ENCODE measurements around the gene MAST4. TPM values are rescaled to one million over a fixed set of nuclear protein-coding genes. Genes with fewer than 3 reads are reported as not detected.
A peak's percentile ranks its signal among the peaks of the same experiment; 100 is the strongest.

MAST4 gene
- total RNA-seq, 5 donors from 2014 or later (not counting 1 experiment from before 2014, with no cell fraction given), result 26.1 to 35.5 (median 32.0) TPM

DNA sequence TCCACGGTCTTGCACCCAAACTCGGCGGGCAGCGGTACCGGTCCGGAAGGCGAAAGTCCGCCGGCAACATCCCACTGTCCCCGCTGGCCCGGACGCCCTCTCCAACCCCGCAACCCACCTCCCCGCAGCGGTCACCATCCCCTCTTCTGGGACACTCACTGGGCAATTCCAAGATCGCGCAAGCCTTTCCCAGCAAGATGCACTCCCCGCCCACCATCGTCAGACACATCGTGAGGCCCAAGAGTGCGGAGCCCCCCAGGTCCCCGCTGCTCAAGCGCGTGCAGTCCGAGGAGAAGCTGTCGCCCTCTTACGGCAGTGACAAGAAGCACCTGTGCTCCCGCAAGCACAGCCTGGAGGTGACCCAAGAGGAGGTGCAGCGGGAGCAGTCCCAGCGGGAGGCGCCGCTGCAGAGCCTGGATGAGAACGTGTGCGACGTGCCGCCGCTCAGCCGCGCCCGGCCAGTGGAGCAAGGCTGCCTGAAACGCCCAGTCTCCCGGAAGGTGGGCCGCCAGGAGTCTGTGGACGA, 567.1 kb downstream of the MAST4 start:
- Mint-ChIP-seq H3K27me3 (no peaks in the 10 kb centered on the region), H3K4me1 (peaks cover 83 to 92% (median 84%) of the 10 kb centered on the region in 3 donors), H3K27ac (peak overlapping the region; percentile 94 to 95), H3K9me3 (no peaks in the 10 kb centered on the region), H3K4me3 (peak overlapping the region in 2 of 3 donors; percentile 84 to 87), H3K36me3 (peaks cover 32% of the 10 kb centered on the region)
- ATAC-seq (replicated peaks in 1 of 4) (no peak), DNase-seq (no peak)
- 97% methylated on average over 43 of the region's 44 CpGs for WGBS (ENCODE audit: insufficient coverage)
- Histone ChIP-seq H3K9me3 (no peaks in the 10 kb centered on the region), H3K4me3 (ENCODE audit: control insufficient read depth in 1 of 2, extremely low read depth in 1 of 2, low read length in 1 of 2) (peak overlapping the region in 1 of 2 donors; percentile 72), H3K4me1 (ENCODE audit: control insufficient read depth in 1 of 2, extremely low read depth in 1 of 2, insufficient read depth in 2 of 2, low read length in 2 of 2) (peaks cover 53 to 70% of the 10 kb centered on the region in 2 experiments), H3K27me3 (replicated peaks in 1 of 2; ENCODE audit: control insufficient read depth in 2 of 2, extremely low read depth in 1 of 2, insufficient read depth in 2 of 2, low read length in 1 of 2) (no peaks in the 10 kb centered on the region), H3K36me3 (ENCODE audit: control insufficient read depth in 2 of 2, extremely low read depth in 1 of 2, insufficient read depth in 1 of 2, low read length in 1 of 2) (peaks cover 19 to 21% of the 10 kb centered on the region in 2 donors), H3K27ac (ENCODE audit: low read length) (peak overlapping the region; percentile 95)
- CTCF ChIA-PET, result interaction anchor here (0.8 to 6.2 kb wide), 8 partner anchors 17 to 83 kb away, joined by 3 to 119 read pairs (median 5); no protein-coding TSS in a partner anchor
- POLR2A ChIA-PET, result no interaction called here

DNA sequence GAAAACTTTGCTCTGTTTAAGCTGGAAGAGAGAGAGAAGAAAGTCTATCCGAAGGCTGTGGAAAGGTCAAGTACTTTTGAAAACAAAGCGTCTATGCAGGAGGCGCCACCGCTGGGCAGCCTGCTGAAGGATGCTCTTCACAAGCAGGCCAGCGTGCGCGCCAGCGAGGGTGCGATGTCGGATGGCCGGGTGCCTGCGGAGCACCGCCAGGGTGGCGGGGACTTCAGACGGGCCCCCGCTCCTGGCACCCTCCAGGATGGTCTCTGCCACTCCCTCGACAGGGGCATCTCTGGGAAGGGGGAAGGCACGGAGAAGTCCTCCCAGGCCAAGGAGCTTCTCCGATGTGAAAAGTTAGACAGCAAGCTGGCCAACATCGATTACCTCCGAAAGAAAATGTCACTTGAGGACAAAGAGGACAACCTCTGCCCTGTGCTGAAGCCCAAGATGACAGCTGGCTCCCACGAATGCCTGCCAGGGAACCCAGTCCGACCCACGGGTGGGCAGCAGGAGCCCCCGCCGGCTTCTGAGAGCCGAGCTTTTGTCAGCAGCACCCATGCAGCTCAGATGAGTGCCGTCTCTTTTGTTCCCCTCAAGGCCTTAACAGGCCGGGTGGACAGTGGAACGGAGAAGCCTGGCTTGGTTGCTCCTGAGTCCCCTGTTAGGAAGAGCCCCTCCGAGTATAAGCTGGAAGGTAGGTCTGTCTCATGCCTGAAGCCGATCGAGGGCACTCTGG, 567.8 kb downstream of the MAST4 start:
- Mint-ChIP-seq H3K4me1 (peaks cover 80 to 92% (median 84%) of the 10 kb centered on the region in 3 donors), H3K27ac (peak overlapping the region; percentile 99), H3K9me3 (no peaks in the 10 kb centered on the region), H3K27me3 (no peaks in the 10 kb centered on the region), H3K36me3 (peaks cover 32% of the 10 kb centered on the region), H3K4me3 (peak overlapping the region; percentile 39 to 87 (median 84))
- no peak for DNase-seq
- ChIA-PET CTCF (interaction anchor here (1.2 to 6.2 kb wide), 2 partner anchors 43 to 44 kb away, joined by 5 to 119 read pairs; no protein-coding TSS in a partner anchor), POLR2A (interaction anchor here (0.7 kb wide), 2 partner anchors 51 to 331 kb away, joined by 3 read pairs; no protein-coding TSS in a partner anchor)
- H3K4me1 ChIP-seq (ENCODE audit: control insufficient read depth in 1 of 2, extremely low read depth in 1 of 2, insufficient read depth in 2 of 2, low read length in 2 of 2), result peaks cover 51 to 66% of the 10 kb centered on the region in 2 experiments
- H3K4me3 ChIP-seq (ENCODE audit: control insufficient read depth in 1 of 2, extremely low read depth in 1 of 2, low read length in 1 of 2), result peak overlapping the region; percentile 17 to 72
- peak overlapping the region; percentile 95 for H3K27ac ChIP-seq (ENCODE audit: low read length)
- 94% methylated on average over 26 of the region's 33 CpGs for WGBS (ENCODE audit: insufficient coverage)
- no peaks in the 10 kb centered on the region for H3K9me3 ChIP-seq
- no peak for ATAC-seq (replicated peaks in 1 of 4)
- H3K27me3 ChIP-seq (replicated peaks in 1 of 2; ENCODE audit: control insufficient read depth in 2 of 2, extremely low read depth in 1 of 2, insufficient read depth in 2 of 2, low read length in 1 of 2), result no peaks in the 10 kb centered on the region
- H3K36me3 ChIP-seq (ENCODE audit: control insufficient read depth in 2 of 2, extremely low read depth in 1 of 2, insufficient read depth in 1 of 2, low read length in 1 of 2), result peaks cover 19 to 21% of the 10 kb centered on the region in 2 donors

DNA sequence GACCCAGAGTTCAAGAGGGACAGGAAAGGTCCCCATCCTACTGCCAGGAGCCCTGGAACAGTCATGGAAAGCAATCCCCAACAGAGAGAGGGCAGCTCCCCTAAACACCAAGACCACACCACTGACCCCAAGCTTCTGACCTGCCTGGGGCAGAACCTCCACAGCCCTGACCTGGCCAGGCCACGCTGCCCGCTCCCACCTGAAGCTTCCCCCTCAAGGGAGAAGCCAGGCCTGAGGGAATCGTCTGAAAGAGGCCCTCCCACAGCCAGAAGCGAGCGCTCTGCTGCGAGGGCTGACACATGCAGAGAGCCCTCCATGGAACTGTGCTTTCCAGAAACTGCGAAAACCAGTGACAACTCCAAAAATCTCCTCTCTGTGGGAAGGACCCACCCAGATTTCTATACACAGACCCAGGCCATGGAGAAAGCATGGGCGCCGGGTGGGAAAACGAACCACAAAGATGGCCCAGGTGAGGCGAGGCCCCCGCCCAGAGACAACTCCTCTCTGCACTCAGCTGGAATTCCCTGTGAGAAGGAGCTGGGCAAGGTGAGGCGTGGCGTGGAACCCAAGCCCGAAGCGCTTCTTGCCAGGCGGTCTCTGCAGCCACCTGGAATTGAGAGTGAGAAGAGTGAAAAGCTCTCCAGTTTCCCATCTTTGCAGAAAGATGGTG, 568.8 kb downstream of the MAST4 start:
- ATAC-seq (replicated peaks in 1 of 4) (no peak), DNase-seq (no peak)
- Histone ChIP-seq H3K4me1 (ENCODE audit: control insufficient read depth in 1 of 2, extremely low read depth in 1 of 2, insufficient read depth in 2 of 2, low read length in 2 of 2) (peaks cover 43 to 59% of the 10 kb centered on the region in 2 experiments), H3K27ac (ENCODE audit: low read length) (peak overlapping the region; percentile 95), H3K36me3 (ENCODE audit: control insufficient read depth in 2 of 2, extremely low read depth in 1 of 2, insufficient read depth in 1 of 2, low read length in 1 of 2) (peaks cover 19 to 21% of the 10 kb centered on the region in 2 donors), H3K4me3 (ENCODE audit: control insufficient read depth in 1 of 2, extremely low read depth in 1 of 2, low read length in 1 of 2) (peak overlapping the region; percentile 17 to 72), H3K9me3 (no peaks in the 10 kb centered on the region), H3K27me3 (replicated peaks in 1 of 2; ENCODE audit: control insufficient read depth in 2 of 2, extremely low read depth in 1 of 2, insufficient read depth in 2 of 2, low read length in 1 of 2) (no peaks in the 10 kb centered on the region)
- Mint-ChIP-seq H3K4me3 (peak overlapping the region; percentile 81 to 87 (median 84)), H3K36me3 (peaks cover 32% of the 10 kb centered on the region), H3K27me3 (no peaks in the 10 kb centered on the region), H3K4me1 (peaks cover 72 to 86% (median 75%) of the 10 kb centered on the region in 3 donors), H3K9me3 (no peaks in the 10 kb centered on the region), H3K27ac (peak overlapping the region; percentile 99)
- CTCF ChIA-PET, result interaction anchor here (1.0 to 6.2 kb wide), 3 partner anchors 38 to 43 kb away, joined by 4 to 119 read pairs (median 5); no protein-coding TSS in a partner anchor
- POLR2A ChIA-PET, result interaction anchor here (0.7 kb wide), 2 partner anchors 51 to 332 kb away, joined by 3 read pairs; no protein-coding TSS in a partner anchor
- WGBS (ENCODE audit: insufficient coverage), result 85% methylated on average over 12 of the region's 17 CpGs

DNA sequence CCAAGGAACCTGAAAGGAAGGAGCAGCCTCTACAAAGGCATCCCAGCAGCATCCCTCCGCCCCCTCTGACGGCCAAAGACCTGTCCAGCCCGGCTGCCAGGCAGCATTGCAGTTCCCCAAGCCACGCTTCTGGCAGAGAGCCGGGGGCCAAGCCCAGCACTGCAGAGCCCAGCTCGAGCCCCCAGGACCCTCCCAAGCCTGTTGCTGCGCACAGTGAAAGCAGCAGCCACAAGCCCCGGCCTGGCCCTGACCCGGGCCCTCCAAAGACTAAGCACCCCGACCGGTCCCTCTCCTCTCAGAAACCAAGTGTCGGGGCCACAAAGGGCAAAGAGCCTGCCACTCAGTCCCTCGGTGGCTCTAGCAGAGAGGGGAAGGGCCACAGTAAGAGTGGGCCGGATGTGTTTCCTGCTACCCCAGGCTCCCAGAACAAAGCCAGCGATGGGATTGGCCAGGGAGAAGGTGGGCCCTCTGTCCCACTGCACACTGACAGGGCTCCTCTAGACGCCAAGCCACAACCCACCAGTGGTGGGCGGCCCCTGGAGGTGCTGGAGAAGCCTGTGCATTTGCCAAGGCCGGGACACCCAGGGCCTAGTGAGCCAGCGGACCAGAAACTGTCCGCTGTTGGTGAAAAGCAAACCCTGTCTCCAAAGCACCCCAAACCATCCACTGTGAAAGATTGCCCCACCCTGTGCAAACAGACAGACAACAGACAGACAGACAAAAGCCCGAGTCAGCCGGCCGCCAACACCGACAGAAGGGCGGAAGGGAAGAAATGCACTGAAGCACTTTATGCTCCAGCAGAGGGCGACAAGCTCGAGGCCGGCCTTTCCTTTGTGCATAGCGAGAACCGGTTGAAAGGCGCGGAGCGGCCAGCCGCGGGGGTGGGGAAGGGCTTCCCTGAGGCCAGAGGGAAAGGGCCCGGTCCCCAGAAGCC, 569.6 kb downstream of the MAST4 start:
- DNase-seq (peak; percentile 65 to 87 (median 76)), ATAC-seq (replicated peaks in 1 of 4) (peak; percentile 72 to 84 (median 74))
- Histone ChIP-seq H3K36me3 (ENCODE audit: control insufficient read depth in 2 of 2, extremely low read depth in 1 of 2, insufficient read depth in 1 of 2, low read length in 1 of 2) (peaks cover 19 to 21% of the 10 kb centered on the region in 2 donors), H3K27me3 (replicated peaks in 1 of 2; ENCODE audit: control insufficient read depth in 2 of 2, extremely low read depth in 1 of 2, insufficient read depth in 2 of 2, low read length in 1 of 2) (no peaks in the 10 kb centered on the region), H3K27ac (ENCODE audit: low read length) (peak overlapping the region; percentile 95), H3K4me1 (ENCODE audit: control insufficient read depth in 1 of 2, extremely low read depth in 1 of 2, insufficient read depth in 2 of 2, low read length in 2 of 2) (peaks cover 36 to 58% of the 10 kb centered on the region in 2 experiments), H3K4me3 (ENCODE audit: control insufficient read depth in 1 of 2, extremely low read depth in 1 of 2, low read length in 1 of 2) (peak overlapping the region; percentile 56 to 72), H3K9me3 (no peaks in the 10 kb centered on the region)
- Mint-ChIP-seq H3K9me3 (no peaks in the 10 kb centered on the region), H3K4me3 (peak overlapping the region; percentile 81 to 87 (median 84)), H3K27ac (peak overlapping the region; percentile 99), H3K4me1 (peaks cover 64 to 79% (median 67%) of the 10 kb centered on the region in 3 donors), H3K27me3 (no peaks in the 10 kb centered on the region), H3K36me3 (peaks cover 32% of the 10 kb centered on the region)
- ChIA-PET POLR2A (no interaction called here), CTCF (interaction anchor here (0.5 to 6.2 kb wide), 15 partner anchors 8 to 1107 kb away, joined by 3 to 119 read pairs (median 4); no protein-coding TSS in a partner anchor)
- 39% methylated on average over 32 of the region's 36 CpGs for WGBS (ENCODE audit: insufficient coverage)

DNA sequence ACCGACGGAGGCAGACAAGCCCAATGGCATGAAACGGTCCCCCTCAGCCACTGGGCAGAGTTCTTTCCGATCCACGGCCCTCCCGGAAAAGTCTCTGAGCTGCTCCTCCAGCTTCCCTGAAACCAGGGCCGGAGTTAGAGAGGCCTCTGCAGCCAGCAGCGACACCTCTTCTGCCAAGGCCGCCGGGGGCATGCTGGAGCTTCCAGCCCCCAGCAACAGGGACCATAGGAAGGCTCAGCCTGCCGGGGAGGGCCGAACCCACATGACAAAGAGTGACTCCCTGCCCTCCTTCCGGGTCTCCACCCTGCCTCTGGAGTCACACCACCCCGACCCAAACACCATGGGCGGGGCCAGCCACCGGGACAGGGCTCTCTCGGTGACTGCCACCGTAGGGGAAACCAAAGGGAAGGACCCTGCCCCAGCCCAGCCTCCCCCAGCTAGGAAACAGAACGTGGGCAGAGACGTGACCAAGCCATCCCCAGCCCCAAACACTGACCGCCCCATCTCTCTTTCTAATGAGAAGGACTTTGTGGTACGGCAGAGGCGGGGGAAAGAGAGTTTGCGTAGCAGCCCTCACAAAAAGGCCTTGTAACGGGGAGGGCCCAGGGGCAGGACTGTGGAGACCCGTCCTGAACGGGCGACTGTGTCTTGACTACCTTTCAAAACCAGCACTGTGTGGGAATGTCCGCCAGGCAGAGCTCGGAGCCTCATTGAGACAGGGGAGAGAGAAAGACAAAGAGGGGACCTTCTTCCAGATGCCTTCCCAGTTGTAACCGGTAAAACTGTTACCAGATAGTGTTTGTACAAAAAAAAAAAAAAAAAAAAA, 570.5 kb downstream of the MAST4 start:
- H3K27ac ChIP-seq (ENCODE audit: low read length), result peak overlapping the region; percentile 95
- H3K27me3 ChIP-seq (replicated peaks in 1 of 2; ENCODE audit: control insufficient read depth in 2 of 2, extremely low read depth in 1 of 2, insufficient read depth in 2 of 2, low read length in 1 of 2), result no peaks in the 10 kb centered on the region
- peak overlapping the region; percentile 56 to 72 for H3K4me3 ChIP-seq (ENCODE audit: control insufficient read depth in 1 of 2, extremely low read depth in 1 of 2, low read length in 1 of 2)
- ChIA-PET CTCF (interaction anchor here (0.5 to 6.2 kb wide), 15 partner anchors 9 to 1106 kb away, joined by 3 to 119 read pairs (median 4); no protein-coding TSS in a partner anchor), POLR2A (no interaction called here)
- Mint-ChIP-seq H3K4me1 (peaks cover 55 to 71% (median 58%) of the 10 kb centered on the region in 3 donors), H3K27me3 (no peaks in the 10 kb centered on the region), H3K9me3 (no peaks in the 10 kb centered on the region), H3K4me3 (peak overlapping the region; percentile 81 to 87 (median 84)), H3K36me3 (peaks cover 32% of the 10 kb centered on the region), H3K27ac (peak overlapping the region; percentile 99)
- H3K4me1 ChIP-seq (ENCODE audit: control insufficient read depth in 1 of 2, extremely low read depth in 1 of 2, insufficient read depth in 2 of 2, low read length in 2 of 2), result peaks cover 29 to 55% of the 10 kb centered on the region in 2 experiments
- 34% methylated on average over 17 of the region's 31 CpGs for WGBS (ENCODE audit: insufficient coverage)
- no peaks in the 10 kb centered on the region for H3K9me3 ChIP-seq
- DNase-seq (peak; percentile 20 to 72 (median 56)), ATAC-seq (replicated peaks in 1 of 4) (peak; percentile 42 to 74 (median 72))
- peaks cover 19 to 21% of the 10 kb centered on the region in 2 donors for H3K36me3 ChIP-seq (ENCODE audit: control insufficient read depth in 2 of 2, extremely low read depth in 1 of 2, insufficient read depth in 1 of 2, low read length in 1 of 2)
